ENCODE data around the gene KCNQ1.

The KCNQ1 gene

GRCh38 chr11:2787816-2788167, 343.0 kb downstream of the KCNQ1 start:
- no peak for DNase-seq

- no peak for DNase-seq
These were observed 343.6 kb downstream of the KCNQ1 start for GRCh38 chr11:2788168-2789071.

- DNase-seq = no peak
These were observed 344.5 kb downstream of the KCNQ1 start for GRCh38 chr11:2789331-2789730.

GRCh38 chr11:2789791-2790567, 345.2 kb downstream of the KCNQ1 start:
- DNase-seq = no peak

- DNase-seq = no peak
These were observed 345.7 kb downstream of the KCNQ1 start for GRCh38 chr11:2790568-2790921.

- no peak for DNase-seq
These were observed 346.3 kb downstream of the KCNQ1 start for GRCh38 chr11:2791139-2791520.

GRCh38 chr11:2791521-2792380, 346.9 kb downstream of the KCNQ1 start:
- no peak for DNase-seq

GRCh38 chr11:2792381-2793250, 347.8 kb downstream of the KCNQ1 start:
- no peak for DNase-seq

GRCh38 chr11:2793701-2794045, 348.9 kb downstream of the KCNQ1 start:
- no peak for DNase-seq

GRCh38 chr11:2794046-2794967, 349.5 kb downstream of the KCNQ1 start:
- no peak for DNase-seq

GRCh38 chr11:2794968-2795322, 350.1 kb downstream of the KCNQ1 start:
- no peak for DNase-seq

GRCh38 chr11:2795491-2795991, 350.7 kb downstream of the KCNQ1 start:
- DNase-seq = no peak

GRCh38 chr11:2796091-2796490, 351.3 kb downstream of the KCNQ1 start:
- no peak for DNase-seq

- DNase-seq = no peak
These were observed 351.8 kb downstream of the KCNQ1 start for GRCh38 chr11:2796508-2797113.

- DNase-seq = no peak
These were observed 352.4 kb downstream of the KCNQ1 start for GRCh38 chr11:2797121-2797711.

- no peak for DNase-seq
These were observed 353.0 kb downstream of the KCNQ1 start for GRCh38 chr11:2797741-2798361.

- no peak for DNase-seq
These were observed 354.3 kb downstream of the KCNQ1 start for GRCh38 chr11:2798951-2799761.

- DNase-seq = no peak
These were observed 355.3 kb downstream of the KCNQ1 start for GRCh38 chr11:2799881-2800654.

Measured in C1 segment of cervical spinal cord (tissue), 14 donors.